Parathyroid adenoma (tissue), 2 donors: ENCODE measurements around the gene B3GALT6.

Experiments used
- H2AFZ ChIP-seq: fragments of 300-600 bp; sonication (generic); one replicate; pipeline ENCODE4 v1.7.0; 2017; ENCODE audit warnings: antibody characterized with exemption, mild to moderate bottlenecking
- H3K27ac ChIP-seq: fragments of 300-600 bp; sonication (generic); one replicate; pipeline ENCODE4 v1.7.0; 2017
- H3K27me3 ChIP-seq: fragments of 300-600 bp; sonication (generic); one replicate; pipeline ENCODE4 v1.7.0; 2017; ENCODE audit warnings: low read length; ENCODE audit not compliant: control insufficient read depth, insufficient read depth
- H3K36me3 ChIP-seq: fragments of 300-600 bp; sonication (generic); one replicate; pipeline ENCODE4 v1.7.0; 2017; ENCODE audit warnings: low read length; ENCODE audit not compliant: control insufficient read depth, insufficient read depth
- H3K4me1 ChIP-seq: fragments of 300-600 bp; sonication (generic); one replicate; pipeline ENCODE4 v1.7.0; 2017; ENCODE audit warnings: control low read depth
- H3K4me2 ChIP-seq: fragments of 300-600 bp; sonication (generic); one replicate; pipeline ENCODE4 v1.7.0; 2017; ENCODE audit warnings: low read length
- H3K4me3 ChIP-seq: fragments of 300-600 bp; sonication (generic); one replicate; pipeline ENCODE4 v1.7.0; 2017; ENCODE audit warnings: low read depth, low read length
- H3K79me2 ChIP-seq: fragments of 300-600 bp; sonication (generic); one replicate; pipeline ENCODE4 v1.7.0; 2017; ENCODE audit warnings: control low read depth
- H3K9ac ChIP-seq: fragments of 300-600 bp; sonication (generic); one replicate; pipeline ENCODE4 v1.7.0; 2017; ENCODE audit warnings: mild to moderate bottlenecking
- H3K9me3 ChIP-seq: fragments of 300-600 bp; sonication (generic); one replicate; pipeline ENCODE4 v1.7.0; 2017; ENCODE audit warnings: low read length; ENCODE audit not compliant: control insufficient read depth
- CTCF ChIP-seq: fragments of 300-600 bp; sonication (generic); IDR thresholded peaks from one replicate; pipeline ENCODE4 v1.7.0; 2017; ENCODE audit warnings: antibody characterized with exemption, mild to moderate bottlenecking
- donor health status: primary hyperparathyroidism.

Gene B3GALT6

GRCh38 chr1:1264868-1265272 is 32.8 kb downstream of the B3GALT6 start:
- H3K4me2 ChIP-seq: no peak overlapping the region
- H3K4me3 ChIP-seq: no peak overlapping the region
- no peak overlapping the region for H2AFZ ChIP-seq
- no peak overlapping the region for H3K27ac ChIP-seq
- no peak overlapping the region for H3K9ac ChIP-seq
- peaks cover 9% of the 10 kb centered on the region for H3K79me2 ChIP-seq
- no peaks in the 10 kb centered on the region for H3K4me1 ChIP-seq
- no peak for TF ChIP-seq CTCF
- no peaks in the 10 kb centered on the region for H3K27me3 ChIP-seq
- H3K36me3 ChIP-seq: no peaks in the 10 kb centered on the region
- no peaks in the 10 kb centered on the region for H3K9me3 ChIP-seq

GRCh38 chr1:1267488-1268283 is 35.6 kb downstream of the B3GALT6 start:
- peaks cover 28% of the 10 kb centered on the region for H3K79me2 ChIP-seq
- H3K9ac ChIP-seq: no peak overlapping the region
- peaks cover 3% of the 10 kb centered on the region for H3K4me1 ChIP-seq
- no peak overlapping the region for H2AFZ ChIP-seq
- H3K36me3 ChIP-seq: no peaks in the 10 kb centered on the region
- no peak for TF ChIP-seq CTCF
- H3K4me3 ChIP-seq: no peak overlapping the region
- no peak overlapping the region for H3K27ac ChIP-seq
- no peak overlapping the region for H3K4me2 ChIP-seq
- no peaks in the 10 kb centered on the region for H3K27me3 ChIP-seq
- no peaks in the 10 kb centered on the region for H3K9me3 ChIP-seq

GRCh38 chr1:1268284-1268682 is 36.2 kb downstream of the B3GALT6 start:
- no peak for TF ChIP-seq CTCF
- H3K9me3 ChIP-seq: no peaks in the 10 kb centered on the region
- peaks cover 31% of the 10 kb centered on the region for H3K79me2 ChIP-seq
- no peak overlapping the region for H3K4me2 ChIP-seq
- H3K9ac ChIP-seq: no peak overlapping the region
- no peak overlapping the region for H3K4me3 ChIP-seq
- no peak overlapping the region for H3K27ac ChIP-seq
- H3K4me1 ChIP-seq: peaks cover 3% of the 10 kb centered on the region
- no peak overlapping the region for H2AFZ ChIP-seq
- no peaks in the 10 kb centered on the region for H3K27me3 ChIP-seq
- no peaks in the 10 kb centered on the region for H3K36me3 ChIP-seq

GRCh38 chr1:1270813-1271212 is 38.8 kb downstream of the B3GALT6 start:
- H3K4me3 ChIP-seq: no peak overlapping the region

More at GRCh38 chr1:1270813-1271212, 38.8 kb downstream of the B3GALT6 start:
- Histone ChIP-seq H3K9ac (no peak overlapping the region), H3K4me1 (peaks cover 3% of the 10 kb centered on the region), H3K4me2 (no peak overlapping the region), H3K79me2 (peaks cover 31% of the 10 kb centered on the region), H2AFZ (no peak overlapping the region), H3K27ac (no peak overlapping the region), H3K27me3 (no peaks in the 10 kb centered on the region), H3K9me3 (no peaks in the 10 kb centered on the region), H3K36me3 (no peaks in the 10 kb centered on the region)
- no peak for TF ChIP-seq CTCF
